ENCODE results near the gene ZFP64. TPM values are rescaled to one million over a fixed set of nuclear protein-coding genes. Genes with fewer than 3 reads are reported as not detected.

The ZFP64 gene
- total and polyA plus RNA-seq, 7 donors = 2.5 to 6.5 (median 3.4) TPM

DNA sequence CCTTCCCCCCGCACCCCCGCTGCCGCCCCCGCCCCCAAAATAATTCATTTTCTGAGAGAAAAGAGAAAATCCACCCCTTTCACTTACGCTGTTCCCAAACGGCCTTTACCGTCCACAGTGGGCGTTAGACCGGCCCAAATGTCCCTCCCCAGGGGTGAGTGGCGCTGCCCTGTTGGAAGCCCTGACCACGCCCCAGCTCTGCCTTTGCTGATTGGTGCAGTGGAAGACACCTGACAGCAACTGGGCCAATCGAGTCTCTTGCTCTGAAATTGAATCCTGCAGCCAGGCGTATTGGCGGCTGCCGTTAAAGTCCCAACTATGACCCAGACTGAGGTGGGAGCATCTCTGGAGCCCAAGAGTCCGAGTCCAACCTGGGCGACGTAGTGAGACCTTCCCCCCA lies 15.7 kb downstream of the ZFP64 start:
- H3K27ac ChIP-seq = no peak overlapping the region
- H3K27me3 ChIP-seq (ENCODE audit: insufficient read depth in 3 of 3, low read length in 2 of 3) = no peaks in the 10 kb centered on the region
- H3K9me3 ChIP-seq = no peaks in the 10 kb centered on the region
- WGBS, 3 donors = 98 to 99% (median 98%) methylated on average over 18 of the region's 18 CpGs
- TF ChIP-seq, protein P1, sequence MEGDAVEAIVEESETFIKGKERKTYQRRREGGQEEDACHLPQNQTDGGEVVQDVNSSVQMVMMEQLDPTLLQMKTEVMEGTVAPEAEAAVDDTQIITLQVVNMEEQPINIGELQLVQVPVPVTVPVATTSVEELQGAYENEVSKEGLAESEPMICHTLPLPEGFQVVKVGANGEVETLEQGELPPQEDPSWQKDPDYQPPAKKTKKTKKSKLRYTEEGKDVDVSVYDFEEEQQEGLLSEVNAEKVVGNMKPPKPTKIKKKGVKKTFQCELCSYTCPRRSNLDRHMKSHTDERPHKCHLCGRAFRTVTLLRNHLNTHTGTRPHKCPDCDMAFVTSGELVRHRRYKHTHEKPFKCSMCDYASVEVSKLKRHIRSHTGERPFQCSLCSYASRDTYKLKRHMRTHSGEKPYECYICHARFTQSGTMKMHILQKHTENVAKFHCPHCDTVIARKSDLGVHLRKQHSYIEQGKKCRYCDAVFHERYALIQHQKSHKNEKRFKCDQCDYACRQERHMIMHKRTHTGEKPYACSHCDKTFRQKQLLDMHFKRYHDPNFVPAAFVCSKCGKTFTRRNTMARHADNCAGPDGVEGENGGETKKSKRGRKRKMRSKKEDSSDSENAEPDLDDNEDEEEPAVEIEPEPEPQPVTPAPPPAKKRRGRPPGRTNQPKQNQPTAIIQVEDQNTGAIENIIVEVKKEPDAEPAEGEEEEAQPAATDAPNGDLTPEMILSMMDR (IDR thresholded peaks at IDR 0.05) = no peak
- ATAC-seq = no peak
- no peak for DNase-seq
- no peaks in the 10 kb centered on the region for H3K4me1 ChIP-seq
- intact Hi-C loops (cut with DNase I) = no loop called here
- H3K36me3 ChIP-seq (ENCODE audit: insufficient read depth in 1 of 2, low read depth in 1 of 2) = peaks cover 0 to 15% of the 10 kb centered on the region in 2 donors
- H3K4me3 ChIP-seq = no peak overlapping the region

DNA sequence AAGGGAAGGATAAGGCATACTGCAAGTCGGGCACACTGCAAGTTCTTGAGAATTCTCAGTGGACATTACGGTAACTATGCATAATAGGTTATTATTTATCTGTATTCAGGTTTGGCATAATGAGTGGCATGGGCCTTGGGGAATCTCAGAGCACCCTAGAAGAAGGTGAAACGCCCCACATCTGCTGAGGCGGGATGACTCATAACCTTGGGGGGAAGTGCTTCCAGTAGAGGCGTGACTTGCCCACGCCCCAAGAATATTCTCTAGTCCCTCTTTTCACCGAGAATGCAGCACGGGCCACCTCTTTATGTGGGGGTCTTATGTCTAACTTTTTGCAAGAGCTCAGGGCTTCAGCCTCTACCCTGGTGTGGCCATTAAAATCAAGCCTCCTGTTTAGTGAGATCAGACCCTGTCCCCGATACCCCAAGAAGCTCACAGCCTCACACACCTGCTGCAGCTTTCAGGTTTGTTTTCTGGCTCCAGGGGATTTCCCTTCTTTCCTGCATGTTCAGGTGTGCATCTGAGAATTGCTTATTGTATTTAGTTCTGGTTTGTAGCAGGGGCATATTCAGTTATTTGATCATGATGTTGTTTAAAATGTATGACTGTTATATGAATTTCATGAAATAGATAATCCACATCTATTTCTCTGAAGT lies 19.1 kb downstream of the ZFP64 start:
- DNase-seq (no peak), ATAC-seq (no peak)
- TF ChIP-seq, protein P1 (IDR thresholded peaks at IDR 0.05) = no peak
- Histone ChIP-seq H3K4me1 (no peaks in the 10 kb centered on the region), H3K4me3 (no peak overlapping the region), H3K36me3 (ENCODE audit: insufficient read depth in 1 of 2, low read depth in 1 of 2) (peaks cover 0 to 22% of the 10 kb centered on the region in 2 donors), H3K27ac (no peak overlapping the region), H3K27me3 (ENCODE audit: insufficient read depth in 3 of 3, low read length in 2 of 3) (no peaks in the 10 kb centered on the region), H3K9me3 (no peaks in the 10 kb centered on the region)
- intact Hi-C loops (cut with DNase I) = no loop called here
- WGBS, 3 donors = 93 to 97% (median 95%) methylated on average over 9 of the region's 9 CpGs

DNA sequence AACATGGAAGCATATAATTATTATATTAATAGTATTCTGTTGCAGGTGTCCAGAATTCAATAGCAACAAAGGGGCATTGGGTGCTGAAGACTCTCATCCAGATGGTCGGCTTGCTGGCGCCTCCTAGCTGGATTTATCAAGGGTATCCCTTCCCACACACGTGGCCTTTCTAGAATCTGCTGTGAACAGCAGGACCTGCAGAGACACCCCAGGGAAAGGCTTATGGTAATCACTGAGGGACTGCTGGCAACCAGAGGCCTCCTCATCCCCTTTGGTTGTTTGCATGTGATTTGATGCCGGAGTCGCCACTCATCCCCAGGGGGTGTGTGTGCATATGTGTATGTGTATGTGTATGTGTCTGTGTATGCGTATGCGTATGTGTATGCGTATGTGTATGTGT lies 20.6 kb downstream of the ZFP64 start:
- no peak for ATAC-seq
- Histone ChIP-seq H3K4me3 (no peak overlapping the region), H3K4me1 (no peaks in the 10 kb centered on the region), H3K27ac (no peak overlapping the region), H3K9me3 (no peaks in the 10 kb centered on the region), H3K36me3 (ENCODE audit: insufficient read depth in 1 of 2, low read depth in 1 of 2) (peaks cover 0 to 22% of the 10 kb centered on the region in 2 donors), H3K27me3 (ENCODE audit: insufficient read depth in 3 of 3, low read length in 2 of 3) (no peaks in the 10 kb centered on the region)
- 96 to 97% (median 96%) methylated on average over 8 of the region's 8 CpGs for WGBS, 3 donors
- TF ChIP-seq, protein P1 (IDR thresholded peaks at IDR 0.05) = no peak
- intact Hi-C loops (cut with DNase I) = no loop called here
- DNase-seq = no peak

DNA sequence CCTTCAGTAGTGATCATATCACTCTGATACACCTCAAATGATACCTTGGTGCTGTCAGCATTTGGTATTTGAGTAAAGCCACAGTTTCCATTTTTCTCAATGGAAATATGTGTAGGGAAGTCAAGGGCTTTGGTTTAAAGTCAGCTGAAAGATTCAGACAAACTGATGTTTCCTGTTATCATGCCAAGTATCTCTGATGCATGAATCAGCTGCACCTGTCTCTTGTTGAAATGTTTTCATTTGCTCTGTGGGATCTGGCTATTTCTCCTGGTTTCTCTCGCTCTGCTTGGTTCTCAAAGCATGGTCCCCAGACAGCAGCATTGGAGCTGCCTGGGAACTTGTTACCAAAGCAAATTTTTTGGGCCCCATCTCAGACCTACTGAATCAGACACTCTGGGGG lies 23.5 kb downstream of the ZFP64 start:
- H3K9me3 ChIP-seq = no peaks in the 10 kb centered on the region
- no peak for DNase-seq
- intact Hi-C loops (cut with DNase I) = no loop called here
- no peaks in the 10 kb centered on the region for H3K27me3 ChIP-seq (ENCODE audit: insufficient read depth in 3 of 3, low read length in 2 of 3)
- H3K36me3 ChIP-seq (ENCODE audit: insufficient read depth in 1 of 2, low read depth in 1 of 2) = peaks cover 5 to 39% of the 10 kb centered on the region in 2 donors
- ATAC-seq = no peak
- H3K4me3 ChIP-seq = no peak overlapping the region
- 86 to 93% (median 92%) methylated on average over 1 of the region's 1 CpG for WGBS, 3 donors
- no peak overlapping the region for H3K27ac ChIP-seq
- H3K4me1 ChIP-seq = no peaks in the 10 kb centered on the region
- TF ChIP-seq, protein P1 (IDR thresholded peaks at IDR 0.05) = no peak

Data from psoas muscle (tissue), 8 donors.